ENCODE measurements around the gene HK1.

The HK1 gene

DNA sequence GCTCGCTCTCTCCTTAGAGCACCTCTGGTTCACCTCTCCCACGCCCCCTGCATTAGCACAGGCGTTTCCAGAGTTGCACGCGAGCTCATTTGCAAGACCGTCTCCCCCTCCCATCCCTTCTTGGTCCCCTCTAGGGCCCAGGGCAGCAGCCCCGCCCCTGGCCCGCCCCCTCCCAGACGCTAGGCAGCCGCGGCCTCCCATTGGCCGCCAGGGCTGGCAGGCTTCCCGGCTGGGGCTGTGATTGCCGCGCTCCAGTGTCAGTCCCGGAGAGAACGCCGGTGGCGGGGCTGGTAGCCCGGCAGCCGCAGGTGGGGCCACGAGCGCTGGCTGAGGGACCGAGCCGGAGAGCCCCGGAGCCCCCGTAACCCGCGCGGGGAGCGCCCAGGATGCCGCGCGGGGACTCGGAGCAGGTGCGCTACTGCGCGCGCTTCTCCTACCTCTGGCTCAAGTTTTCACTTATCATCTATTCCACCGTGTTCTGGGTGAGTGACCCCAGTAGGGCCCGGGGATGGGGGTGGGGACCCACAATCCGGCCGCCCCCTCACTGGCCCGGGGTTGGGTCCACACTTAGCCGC is 173.0 kb downstream of the HK1 start, which contains the start of gene TSPAN15:
Gene TSPAN15 (plus strand): TSS at position 257 of the 575 bp plus-strand sequence. CDS start 130 bp downstream, at position 387.
- no peaks in the 10 kb centered on the region for H3K27me3 ChIP-seq (ENCODE audit: control insufficient read depth, insufficient read depth, low read length)
- no peaks in the 10 kb centered on the region for H3K9me3 ChIP-seq (ENCODE audit: control insufficient read depth, low read length)
- H3K9ac ChIP-seq, result no peak within 1 kb of the TSS
- H3K4me2 ChIP-seq (ENCODE audit: low read length), result peak within 1 kb of the TSS; percentile 97
- H2AFZ ChIP-seq, result peak within 1 kb of the TSS; percentile 85
- H3K4me1 ChIP-seq, result peaks cover 2% of the 10 kb centered on the region
- peak within 1 kb of the TSS; percentile 85 for H3K4me3 ChIP-seq (ENCODE audit: low read depth, low read length)
- TF ChIP-seq, protein P1, sequence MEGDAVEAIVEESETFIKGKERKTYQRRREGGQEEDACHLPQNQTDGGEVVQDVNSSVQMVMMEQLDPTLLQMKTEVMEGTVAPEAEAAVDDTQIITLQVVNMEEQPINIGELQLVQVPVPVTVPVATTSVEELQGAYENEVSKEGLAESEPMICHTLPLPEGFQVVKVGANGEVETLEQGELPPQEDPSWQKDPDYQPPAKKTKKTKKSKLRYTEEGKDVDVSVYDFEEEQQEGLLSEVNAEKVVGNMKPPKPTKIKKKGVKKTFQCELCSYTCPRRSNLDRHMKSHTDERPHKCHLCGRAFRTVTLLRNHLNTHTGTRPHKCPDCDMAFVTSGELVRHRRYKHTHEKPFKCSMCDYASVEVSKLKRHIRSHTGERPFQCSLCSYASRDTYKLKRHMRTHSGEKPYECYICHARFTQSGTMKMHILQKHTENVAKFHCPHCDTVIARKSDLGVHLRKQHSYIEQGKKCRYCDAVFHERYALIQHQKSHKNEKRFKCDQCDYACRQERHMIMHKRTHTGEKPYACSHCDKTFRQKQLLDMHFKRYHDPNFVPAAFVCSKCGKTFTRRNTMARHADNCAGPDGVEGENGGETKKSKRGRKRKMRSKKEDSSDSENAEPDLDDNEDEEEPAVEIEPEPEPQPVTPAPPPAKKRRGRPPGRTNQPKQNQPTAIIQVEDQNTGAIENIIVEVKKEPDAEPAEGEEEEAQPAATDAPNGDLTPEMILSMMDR (IDR thresholded peaks at IDR 0.05), result no peak
- no peaks in the 10 kb centered on the region for H3K79me2 ChIP-seq
- no peaks in the 10 kb centered on the region for H3K36me3 ChIP-seq (ENCODE audit: control insufficient read depth, insufficient read depth, low read length)
- no peak within 1 kb of the TSS for H3K27ac ChIP-seq

Data from parathyroid adenoma (tissue), 2 donors.